ENCODE measurements around the gene CAP2. TPM values are rescaled to one million over a fixed set of nuclear protein-coding genes. Genes with fewer than 3 reads are reported as not detected.

Gene CAP2
- total RNA-seq, 3 donors from 2014 or later: 2.2 to 56.1 (median 3.4) TPM

- Histone ChIP-seq H3K4me3 (no peak overlapping the region), H3K9me3 (no peaks in the 10 kb centered on the region), H3K4me1 (ENCODE audit: low read depth) (peaks cover 6% of the 10 kb centered on the region), H3K36me3 (ENCODE audit: low read depth) (no peaks in the 10 kb centered on the region)
- DNase-seq (no peak), ATAC-seq (no peak)
- TF ChIP-seq, protein P1, sequence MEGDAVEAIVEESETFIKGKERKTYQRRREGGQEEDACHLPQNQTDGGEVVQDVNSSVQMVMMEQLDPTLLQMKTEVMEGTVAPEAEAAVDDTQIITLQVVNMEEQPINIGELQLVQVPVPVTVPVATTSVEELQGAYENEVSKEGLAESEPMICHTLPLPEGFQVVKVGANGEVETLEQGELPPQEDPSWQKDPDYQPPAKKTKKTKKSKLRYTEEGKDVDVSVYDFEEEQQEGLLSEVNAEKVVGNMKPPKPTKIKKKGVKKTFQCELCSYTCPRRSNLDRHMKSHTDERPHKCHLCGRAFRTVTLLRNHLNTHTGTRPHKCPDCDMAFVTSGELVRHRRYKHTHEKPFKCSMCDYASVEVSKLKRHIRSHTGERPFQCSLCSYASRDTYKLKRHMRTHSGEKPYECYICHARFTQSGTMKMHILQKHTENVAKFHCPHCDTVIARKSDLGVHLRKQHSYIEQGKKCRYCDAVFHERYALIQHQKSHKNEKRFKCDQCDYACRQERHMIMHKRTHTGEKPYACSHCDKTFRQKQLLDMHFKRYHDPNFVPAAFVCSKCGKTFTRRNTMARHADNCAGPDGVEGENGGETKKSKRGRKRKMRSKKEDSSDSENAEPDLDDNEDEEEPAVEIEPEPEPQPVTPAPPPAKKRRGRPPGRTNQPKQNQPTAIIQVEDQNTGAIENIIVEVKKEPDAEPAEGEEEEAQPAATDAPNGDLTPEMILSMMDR (IDR thresholded peaks at IDR 0.05): no peak
- intact Hi-C loops (cut with DNase I, micrococcal nuclease): no loop called here
These were observed 84.0 kb downstream of the CAP2 start for GRCh38 chr6:17477356-17477755.

GRCh38 chr6:17478223-17478907, 85.0 kb downstream of the CAP2 start:
- DNase-seq (no peak), ATAC-seq (no peak)
- H3K4me1 ChIP-seq (ENCODE audit: low read depth): peaks cover 1% of the 10 kb centered on the region
- H3K4me3 ChIP-seq: no peak overlapping the region
- no peaks in the 10 kb centered on the region for H3K9me3 ChIP-seq
- H3K36me3 ChIP-seq (ENCODE audit: low read depth): no peaks in the 10 kb centered on the region
- intact Hi-C loops (cut with DNase I, micrococcal nuclease): no loop called here
- TF ChIP-seq, protein P1 (IDR thresholded peaks at IDR 0.05): no peak

GRCh38 chr6:17478946-17479345, 85.6 kb downstream of the CAP2 start:
- Histone ChIP-seq H3K4me1 (ENCODE audit: low read depth) (no peaks in the 10 kb centered on the region), H3K4me3 (no peak overlapping the region), H3K36me3 (ENCODE audit: low read depth) (no peaks in the 10 kb centered on the region), H3K9me3 (no peaks in the 10 kb centered on the region)
- intact Hi-C loops (cut with DNase I, micrococcal nuclease): no loop called here
- ATAC-seq: no peak
- DNase-seq: no peak
- TF ChIP-seq, protein P1 (IDR thresholded peaks at IDR 0.05): no peak

- no peaks in the 10 kb centered on the region for H3K9me3 ChIP-seq
- H3K4me1 ChIP-seq (ENCODE audit: low read depth): no peaks in the 10 kb centered on the region
- ATAC-seq (no peak), DNase-seq (no peak)
- TF ChIP-seq, protein P1 (IDR thresholded peaks at IDR 0.05): no peak
- H3K36me3 ChIP-seq (ENCODE audit: low read depth): no peaks in the 10 kb centered on the region
- no peak overlapping the region for H3K4me3 ChIP-seq
- intact Hi-C loops (cut with DNase I, micrococcal nuclease): no loop called here
These were observed 87.1 kb downstream of the CAP2 start for GRCh38 chr6:17480476-17480875.

GRCh38 chr6:17482711-17483110, 89.3 kb downstream of the CAP2 start:
- Histone ChIP-seq H3K36me3 (ENCODE audit: low read depth) (no peaks in the 10 kb centered on the region), H3K4me1 (ENCODE audit: low read depth) (no peaks in the 10 kb centered on the region), H3K4me3 (no peak overlapping the region), H3K9me3 (no peaks in the 10 kb centered on the region)
- ATAC-seq: no peak
- TF ChIP-seq, protein P1 (IDR thresholded peaks at IDR 0.05): no peak
- DNase-seq: no peak
- intact Hi-C loops (cut with DNase I, micrococcal nuclease): no loop called here
